Right lobe of liver (tissue), 4 donors: ENCODE data around the gene ASAP2.

Experiments used
- CTCF ChIP-seq, 4 donors: fragments of 200-600 bp in 3 of 4; fragments of 450-650 bp in 1 of 4; IDR thresholded peaks; one replicate each; pipeline versions ENCODE4 v1.5.1 to v1.8.0; 2016 to 2022; ENCODE audit warnings: antibody characterized with exemption in 4 of 4, mild to moderate bottlenecking in 2 of 4
- POLR2A ChIP-seq: fragments of 450-650 bp; IDR thresholded peaks from one replicate; pipeline ENCODE4 v1.6.1; 2017; ENCODE audit warnings: antibody characterized with exemption, mild to moderate bottlenecking
- donor health status: DM: no; HTN: no; CAD: no.
- donor health status: DM: no; HTN: no; CAD: no.
- donor health status: DM: no; HTN: yes; CAD: no.

GRCh38 chr2:9297807-9298206 lies 91.2 kb downstream of the ASAP2 start:
- no peak for TF ChIP-seq CTCF (IDR thresholded peaks at IDR 0.05)
- no peak for TF ChIP-seq POLR2A
